GM12878 (cell line): Measurements from ENCODE around the gene PKD1L1. TPM values are rescaled to one million over a fixed set of nuclear protein-coding genes. Genes with fewer than 3 reads are reported as not detected.

Experiments used
- ATAC-seq: fragments of 200-7000 bp; cut with Tn5 transposase; 3 replicates; pipeline ENCODE4 v1.9.1; 2020; ENCODE audit warnings: mild to moderate bottlenecking, moderate library complexity
- BruUV-seq: library from RNA; stranded (reverse); fragments of 400-500 nt; replicated peaks from 2 replicates; lab custom pipeline; 2021; lab: Mats Ljungman, UMichigan
- CTCF ChIA-PET: fragments of 300-600 bp; sonication (Branson Sonifier 250); formaldehyde crosslinking; extraction: SDS; loops from one replicate; lab custom pipeline; 2021; ENCODE audit warnings: inconsistent platforms; lab: Yijun Ruan, JAX
- POLR2A ChIA-PET: fragments of 350-600 bp; formaldehyde crosslinking; extraction: SDS; loops from one replicate; lab custom pipeline; 2021; ENCODE audit warnings: inconsistent platforms; lab: Charles Lee
- RAD21 ChIA-PET: fragments of 300-600 bp; sonication (Branson Sonifier 250); formaldehyde crosslinking; loops from one replicate; lab custom pipeline; 2023; ENCODE audit warnings: antibody characterized with exemption; ENCODE audit not compliant: unreplicated experiment; lab: Charles Lee
- SMC1A ChIA-PET: fragments of 300-600 bp; sonication (Branson Sonifier 250); formaldehyde crosslinking; loops from one replicate; lab custom pipeline; 2023; ENCODE audit not compliant: unreplicated experiment, uncharacterized antibody; lab: Charles Lee
- DNase-seq: peaks from one replicate; pipeline ENCODE4 v3.0.0-alpha.2; 2011; ENCODE audit warnings: low read depth, low spot score
- FAIRE-seq: peaks from 3 replicates; lab custom pipeline; 2011; peaks lifted over from hg19 to GRCh38; lab: Jason Lieb, UNC
- H2AFZ ChIP-seq: 2 replicates; pipeline ENCODE4 v1.6.0; 2011; ENCODE audit warnings: low read depth, low read length, control low read depth; ENCODE audit not compliant: control insufficient read depth
- H3K27ac ChIP-seq: 2 replicates; pipeline ENCODE4 v1.5.1; 2011; ENCODE audit warnings: control low read depth; ENCODE audit not compliant: control insufficient read depth, insufficient read depth
- H3K27me3 ChIP-seq, 2 experiments: replicated peaks in 1 of 2; 2 replicates each; pipeline versions ENCODE4 v1.6.0 to v1.6.1; 2011; ENCODE audit warnings: low read length in 1 of 2; ENCODE audit not compliant: control insufficient read depth in 2 of 2, insufficient read depth in 2 of 2
- H3K36me3 ChIP-seq, 2 experiments: 2 replicates each; pipeline ENCODE4 v1.5.1; 2011; ENCODE audit warnings: low read length in 1 of 2; ENCODE audit not compliant: control insufficient read depth in 2 of 2, insufficient read depth in 2 of 2
- H3K4me1 ChIP-seq: 2 replicates; pipeline ENCODE4 v1.6.1; 2011; ENCODE audit warnings: mild to moderate bottlenecking, low read length, moderate library complexity, mixed read lengths; ENCODE audit not compliant: control insufficient read depth, insufficient read depth
- H3K4me2 ChIP-seq: 2 replicates; pipeline ENCODE4 v1.6.0; 2011; ENCODE audit warnings: control low read depth; ENCODE audit not compliant: control insufficient read depth, insufficient read depth
- H3K4me3 ChIP-seq: fragments of 200-600 bp; sonication (generic); 2 replicates; pipeline ENCODE4 v1.5.1; 2016
- H3K79me2 ChIP-seq: 2 replicates; pipeline ENCODE4 v1.6.0; 2011; ENCODE audit warnings: low read length; ENCODE audit not compliant: control insufficient read depth, insufficient read depth
- H3K9ac ChIP-seq: 2 replicates; pipeline ENCODE4 v1.8.0; 2011; ENCODE audit warnings: low read length, control low read depth, mixed read lengths; ENCODE audit not compliant: control insufficient read depth, insufficient read depth
- H3K9me3 ChIP-seq: replicated peaks from 3 replicates; pipeline ENCODE4 v1.5.1; 2011; ENCODE audit warnings: mild to moderate bottlenecking, low read length; ENCODE audit not compliant: control insufficient read depth, insufficient read depth
- H4K20me1 ChIP-seq: 2 replicates; pipeline ENCODE4 v1.6.0; 2011; ENCODE audit not compliant: control insufficient read depth, insufficient read depth
- CREM ChIP-seq: IDR thresholded peaks from 2 replicates; pipeline ENCODE4 v1.6.1; 2014; ENCODE audit warnings: antibody characterized with exemption, low read depth
- ELK1 ChIP-seq: IDR thresholded peaks from 2 replicates; pipeline ENCODE4 v1.6.1; 2012; ENCODE audit warnings: low read depth, low read length, improper control_type of control experiment
- NFXL1 ChIP-seq: fragments of 450-650 bp; IDR thresholded peaks from 2 replicates; pipeline ENCODE4 v1.6.1; 2017; ENCODE audit warnings: antibody characterized with exemption, mild to moderate bottlenecking, borderline replicate concordance
- SMC3 ChIP-seq: IDR thresholded peaks from 2 replicates; pipeline ENCODE4 v1.6.1; 2011; ENCODE audit warnings: low read length, improper control_type of control experiment, borderline replicate concordance
- YY1 ChIP-seq: IDR thresholded peaks from 2 replicates; pipeline ENCODE4 v1.6.1; 2011; ENCODE audit warnings: low read depth, mild to moderate bottlenecking, low read length
- ZBTB33 ChIP-seq: fragments of 450-650 bp; IDR thresholded peaks from 2 replicates; pipeline ENCODE4 v1.6.1; 2017; ENCODE audit warnings: mild to moderate bottlenecking
- WGBS: methylation state at CpG from one replicate; pipeline ENCODE4 v1.1.6; 2016; ENCODE audit warnings: low lambda C conversion rate; ENCODE audit not compliant: insufficient replicate concordance, insufficient coverage; ENCODE audit errors: missing lambda C conversion rate; 5-methylcytosine and 5-hydroxymethylcytosine counted together
- in situ Hi-C: fragments of 300-500 bp; cut with MboI; formaldehyde crosslinking; loops from 9 replicates; pipeline ENCODE4 v1.14.3; 2018; ENCODE audit warnings: mixed read lengths
- intact Hi-C: fragments of 100-400 bp; cut with micrococcal nuclease; formaldehyde crosslinking; loops from one replicate; pipeline ENCODE4 v1.14.2; 2022; ENCODE audit not compliant: unreplicated experiment
- polyA plus RNA-seq, 11 experiments: library from polyadenylated mRNA; depleted of rRNA in 4 of 11; unstranded in 6 of 11; stranded (reverse) in 5 of 11; fragments of >200 nt; fragmentation: Nextera tagmentation in 4 of 11; fragmentation: Illumina TruSeq in 1 of 11; extraction: Ambion mirVana in 4 of 11; extraction: Trizol in 1 of 11; gene quantifications; 1 replicate in 1 of 11; 2 replicates in 10 of 11; pipeline versions ENCODE4 v1.2.1 to v1.2.3, GENCODE V29; 2011 to 2016; ENCODE audit warnings: inconsistent platforms in 2 of 11, missing spikeins in 2 of 11, low read depth in 1 of 11
- total RNA-seq, 4 experiments: library from RNA; depleted of rRNA in 3 of 4; stranded (reverse); fragments of >200 nt in 3 of 4; fragmentation: Illumina TruSeq in 1 of 4; extraction: Trizol in 1 of 4; gene quantifications; 2 replicates each; pipeline versions ENCODE4 v1.2.1 to v1.2.3, GENCODE V29; 2013 to 2021

Gene PKD1L1
- total and polyA plus RNA-seq, 10 of the 15 experiments (the other 5 are each of a cell fraction or from before 2014, with no cell fraction given), result under 0.01 to 0.05 (median 0.02) TPM; not detected in 3

- intact Hi-C loops, result no loop called here
- Histone ChIP-seq H3K4me3 (no peak overlapping the region), H2AFZ (no peak overlapping the region), H3K9me3 (no peaks in the 10 kb centered on the region), H3K79me2 (no peaks in the 10 kb centered on the region), H3K4me2 (no peak overlapping the region), H3K27me3 (no peaks in the 10 kb centered on the region), H3K36me3 (peaks cover 2 to 3% of the 10 kb centered on the region in 2 experiments; a peak in 2 of 4 replicates), H3K27ac (no peak overlapping the region), H3K4me1 (peaks cover 4% of the 10 kb centered on the region; the same call in 1 of the 2 replicates), H3K9ac (no peak overlapping the region), H4K20me1 (no peaks in the 10 kb centered on the region)
- 78% methylated on average over 4 of the region's 4 CpGs for WGBS
- in situ Hi-C loops, result no loop called here
- BruUV-seq, result no TSS peak
- ChIA-PET RAD21 (no interaction called here), CTCF (interaction anchor here (1.3 to 2.2 kb wide), 3 partner anchors 14 to 158 kb away, joined by 4 to 6 read pairs (median 6); no protein-coding TSS in a partner anchor), POLR2A (no interaction called here), SMC1A (no interaction called here)
- ATAC-seq, result no peak
- TF ChIP-seq NFXL1 (no peak), ELK1 (no peak), YY1 (no peak), SMC3 (no peak), CREM (no peak), ZBTB33 (no peak)
- no peak for FAIRE-seq
- no peak for DNase-seq
These were observed 4.0 kb upstream of the PKD1L1 start for GRCh38 chr7:47952224-47952623.
